Posterior cingulate gyrus (tissue), 11 donors: ENCODE measurements around the gene PACRG.

Experiments used
- DNase-seq, 10 donors: peaks; one replicate each; pipeline versions ENCODE4 v3.0.0 to v3.0.0-alpha.2; 2020 to 2021; ENCODE audit warnings: mixed read lengths in 3 of 10
- intact Hi-C: fragments of 100-400 bp; cut with DNase I; formaldehyde crosslinking; loops from one replicate; pipeline ENCODE4 v1.15.1; 2023

PACRG gene

GRCh38 chr6:163288915-163289314 is 561.1 kb downstream of the PACRG start:
- intact Hi-C loops, result no loop called here
- DNase-seq, result no peak

GRCh38 chr6:163289447-163289846 is 561.7 kb downstream of the PACRG start:
- DNase-seq, result no peak
- intact Hi-C loops, result no loop called here

- DNase-seq, result no peak
- intact Hi-C loops, result no loop called here
These were observed 562.9 kb downstream of the PACRG start for GRCh38 chr6:163290545-163291274.

- DNase-seq, result no peak
- intact Hi-C loops, result no loop called here
These were observed 563.8 kb downstream of the PACRG start for GRCh38 chr6:163291622-163292021.

- no peak for DNase-seq
- intact Hi-C loops, result no loop called here
These were observed 565.5 kb downstream of the PACRG start for GRCh38 chr6:163293286-163293685.

GRCh38 chr6:163294734-163295133 is 567.0 kb downstream of the PACRG start:
- no peak for DNase-seq
- intact Hi-C loops, result no loop called here

- DNase-seq, result no peak
- intact Hi-C loops, result no loop called here
These were observed 569.2 kb downstream of the PACRG start for GRCh38 chr6:163296835-163297519.

- DNase-seq, result no peak
- intact Hi-C loops, result no loop called here
These were observed 570.5 kb downstream of the PACRG start for GRCh38 chr6:163298079-163298830.

GRCh38 chr6:163300838-163301237 is 573.1 kb downstream of the PACRG start:
- no peak for DNase-seq
- intact Hi-C loops, result no loop called here

- no peak for DNase-seq
- intact Hi-C loops, result no loop called here
These were observed 574.2 kb downstream of the PACRG start for GRCh38 chr6:163301726-163302635.

- intact Hi-C loops, result no loop called here
- no peak for DNase-seq
These were observed 575.0 kb downstream of the PACRG start for GRCh38 chr6:163302747-163303146.

GRCh38 chr6:163306000-163306399 is 578.2 kb downstream of the PACRG start:
- DNase-seq, result no peak
- intact Hi-C loops, result no loop called here

GRCh38 chr6:163308629-163309440 is 581.1 kb downstream of the PACRG start:
- peak in 1 of 10 donors; percentile 11 for DNase-seq
- intact Hi-C loops, result no loop called here

- DNase-seq, result peak in 1 of 10 donors; percentile 9
- intact Hi-C loops, result loop anchor here (10.0 kb wide), 1 partner anchor 125 kb away; no protein-coding TSS in a partner anchor
These were observed 581.8 kb downstream of the PACRG start for GRCh38 chr6:163309491-163310026.

GRCh38 chr6:163310096-163310972 is 582.6 kb downstream of the PACRG start:
- DNase-seq, result no peak
- intact Hi-C loops, result loop anchor here (10.0 kb wide), 1 partner anchor 126 kb away; no protein-coding TSS in a partner anchor

GRCh38 chr6:163310973-163311383 is 583.2 kb downstream of the PACRG start:
- DNase-seq, result no peak
- intact Hi-C loops, result loop anchor here (10.0 kb wide), 1 partner anchor 126 kb away; no protein-coding TSS in a partner anchor

GRCh38 chr6:163311830-163312229 is 584.1 kb downstream of the PACRG start:
- DNase-seq, result peak in 1 of 10 donors; percentile 13
- intact Hi-C loops, result loop anchor here (10.0 kb wide), 1 partner anchor 127 kb away; no protein-coding TSS in a partner anchor

- intact Hi-C loops, result loop anchor here (10.0 kb wide), 1 partner anchor 129 kb away; no protein-coding TSS in a partner anchor
- peak in 1 of 10 donors; percentile 9 for DNase-seq
These were observed 585.8 kb downstream of the PACRG start for GRCh38 chr6:163313566-163313965.
